ENCODE measurements around the gene MARK2. TPM values are rescaled to one million over a fixed set of nuclear protein-coding genes. Genes with fewer than 3 reads are reported as not detected.

MARK2 gene
- polyA plus RNA-seq, 1 donor (not counting 4 experiments of a cell fraction or from before 2014, with no cell fraction given), result 20.8 TPM

GRCh38 chr11:63866211-63866610 is 27.3 kb downstream of the MARK2 start:
- no peak overlapping the region for H3K4me3 ChIP-seq (ENCODE audit: control insufficient read depth in 2 of 3, extremely low read depth in 1 of 3, insufficient read depth in 2 of 3, low read depth in 1 of 3, low read length in 3 of 3)
- dilution Hi-C loops (cut with MboI; ENCODE audit: extremely low pct_ligation_motif_present, low sequenced_read_pairs), result no loop called here
- peaks cover 3% of the 10 kb centered on the region for H3K9me1 ChIP-seq (ENCODE audit: control insufficient read depth, extremely low read depth, insufficient read depth, low read length)
- H3K36me3 ChIP-seq (ENCODE audit: control insufficient read depth in 2 of 2, extremely low read depth in 1 of 2, insufficient read depth in 2 of 2, low read length in 2 of 2), result peaks cover 7 to 8% of the 10 kb centered on the region in 2 experiments
- peaks cover 56% of the 10 kb centered on the region for H3K79me2 ChIP-seq (ENCODE audit: control insufficient read depth, insufficient read depth, low read length)
- no peak for TF ChIP-seq EZH2 (IDR thresholded peaks at IDR 0.05; ENCODE audit: low read length)
- TF ChIP-seq, protein P1, sequence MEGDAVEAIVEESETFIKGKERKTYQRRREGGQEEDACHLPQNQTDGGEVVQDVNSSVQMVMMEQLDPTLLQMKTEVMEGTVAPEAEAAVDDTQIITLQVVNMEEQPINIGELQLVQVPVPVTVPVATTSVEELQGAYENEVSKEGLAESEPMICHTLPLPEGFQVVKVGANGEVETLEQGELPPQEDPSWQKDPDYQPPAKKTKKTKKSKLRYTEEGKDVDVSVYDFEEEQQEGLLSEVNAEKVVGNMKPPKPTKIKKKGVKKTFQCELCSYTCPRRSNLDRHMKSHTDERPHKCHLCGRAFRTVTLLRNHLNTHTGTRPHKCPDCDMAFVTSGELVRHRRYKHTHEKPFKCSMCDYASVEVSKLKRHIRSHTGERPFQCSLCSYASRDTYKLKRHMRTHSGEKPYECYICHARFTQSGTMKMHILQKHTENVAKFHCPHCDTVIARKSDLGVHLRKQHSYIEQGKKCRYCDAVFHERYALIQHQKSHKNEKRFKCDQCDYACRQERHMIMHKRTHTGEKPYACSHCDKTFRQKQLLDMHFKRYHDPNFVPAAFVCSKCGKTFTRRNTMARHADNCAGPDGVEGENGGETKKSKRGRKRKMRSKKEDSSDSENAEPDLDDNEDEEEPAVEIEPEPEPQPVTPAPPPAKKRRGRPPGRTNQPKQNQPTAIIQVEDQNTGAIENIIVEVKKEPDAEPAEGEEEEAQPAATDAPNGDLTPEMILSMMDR (optimal IDR thresholded peaks at IDR 0.05 in 1 of 3, IDR thresholded peaks at IDR 0.05 in 1 of 3, conservative IDR thresholded peaks at IDR 0.05 in 1 of 3; ENCODE audit: extremely low read depth in 1 of 3, insufficient read depth in 2 of 3, low read length in 3 of 3), result no peak
- H3K9ac ChIP-seq (ENCODE audit: control insufficient read depth, extremely low read depth, insufficient read depth, low read length), result no peak overlapping the region
- H4K20me1 ChIP-seq (ENCODE audit: control insufficient read depth, extremely low read depth, insufficient read depth, low read length), result peaks cover 18% of the 10 kb centered on the region
- DNase-seq (ENCODE audit: low read depth, low spot score), result no peak
- H3K27ac ChIP-seq (ENCODE audit: control insufficient read depth, insufficient read depth, low read length), result no peak overlapping the region
- H2AFZ ChIP-seq (ENCODE audit: control insufficient read depth, low read length), result no peak overlapping the region
- FAIRE-seq, result no peak
- peaks cover 26% of the 10 kb centered on the region for H3K4me1 ChIP-seq (ENCODE audit: control insufficient read depth, extremely low read depth, insufficient read depth, low read length)
- no peaks in the 10 kb centered on the region for H3K9me3 ChIP-seq (ENCODE audit: control insufficient read depth, low read depth, low read length)
- no peak overlapping the region for H3K4me2 ChIP-seq (ENCODE audit: control insufficient read depth, extremely low read depth, insufficient read depth, low read depth, low read length)
- H3K27me3 ChIP-seq (ENCODE audit: control insufficient read depth, extremely low read depth, insufficient read depth, low read length), result no peaks in the 10 kb centered on the region

DNA sequence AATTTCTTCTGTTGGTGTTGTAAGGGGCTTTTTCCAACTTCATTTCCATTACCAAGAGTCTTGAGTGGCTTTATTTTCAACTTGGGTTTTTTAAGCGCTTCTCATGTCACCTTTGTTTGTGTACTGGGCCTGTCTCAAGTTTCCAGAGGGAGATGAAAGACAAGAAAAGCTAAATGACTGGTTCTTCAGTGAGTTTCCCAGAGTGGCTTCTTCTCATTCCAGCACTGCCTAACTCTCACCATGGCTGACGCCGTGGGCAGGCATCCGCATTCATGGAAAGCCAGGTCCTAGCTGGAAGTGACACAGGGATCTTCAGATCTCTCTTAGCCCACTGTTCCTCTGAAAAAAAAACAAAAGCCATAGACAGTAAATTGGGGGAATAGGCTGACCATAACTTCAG is 28.6 kb downstream of the MARK2 start:
- dilution Hi-C loops (cut with MboI; ENCODE audit: extremely low pct_ligation_motif_present, low sequenced_read_pairs), result no loop called here
- peaks cover 57% of the 10 kb centered on the region for H3K79me2 ChIP-seq (ENCODE audit: control insufficient read depth, insufficient read depth, low read length)
- no peak for DNase-seq (ENCODE audit: low read depth, low spot score)
- no peaks in the 10 kb centered on the region for H3K9me3 ChIP-seq (ENCODE audit: control insufficient read depth, low read depth, low read length)
- peaks cover 33% of the 10 kb centered on the region for H3K4me1 ChIP-seq (ENCODE audit: control insufficient read depth, extremely low read depth, insufficient read depth, low read length)
- no peak for FAIRE-seq
- no peak overlapping the region for H3K4me2 ChIP-seq (ENCODE audit: control insufficient read depth, extremely low read depth, insufficient read depth, low read depth, low read length)
- H3K36me3 ChIP-seq (ENCODE audit: control insufficient read depth in 2 of 2, extremely low read depth in 1 of 2, insufficient read depth in 2 of 2, low read length in 2 of 2), result peaks cover 4 to 7% of the 10 kb centered on the region in 2 experiments
- no peak overlapping the region for H3K4me3 ChIP-seq (ENCODE audit: control insufficient read depth in 2 of 3, extremely low read depth in 1 of 3, insufficient read depth in 2 of 3, low read depth in 1 of 3, low read length in 3 of 3)
- no peak overlapping the region for H3K9ac ChIP-seq (ENCODE audit: control insufficient read depth, extremely low read depth, insufficient read depth, low read length)
- peaks cover 9% of the 10 kb centered on the region for H3K9me1 ChIP-seq (ENCODE audit: control insufficient read depth, extremely low read depth, insufficient read depth, low read length)
- no peak overlapping the region for H2AFZ ChIP-seq (ENCODE audit: control insufficient read depth, low read length)
- H4K20me1 ChIP-seq (ENCODE audit: control insufficient read depth, extremely low read depth, insufficient read depth, low read length), result peaks cover 26% of the 10 kb centered on the region
- H3K27me3 ChIP-seq (ENCODE audit: control insufficient read depth, extremely low read depth, insufficient read depth, low read length), result no peaks in the 10 kb centered on the region
- no peak for TF ChIP-seq EZH2 (IDR thresholded peaks at IDR 0.05; ENCODE audit: low read length)
- TF ChIP-seq, protein P1 (optimal IDR thresholded peaks at IDR 0.05 in 1 of 3, IDR thresholded peaks at IDR 0.05 in 1 of 3, conservative IDR thresholded peaks at IDR 0.05 in 1 of 3; ENCODE audit: extremely low read depth in 1 of 3, insufficient read depth in 2 of 3, low read length in 3 of 3), result no peak
- no peak overlapping the region for H3K27ac ChIP-seq (ENCODE audit: control insufficient read depth, insufficient read depth, low read length)

Data from keratinocyte (primary cell).